GM18505 (cell line): ENCODE results near the gene GUCY1B1.
A peak's percentile ranks its signal among the peaks of the same experiment; 100 is the strongest.

Experiments used
- ATAC-seq: cut with Tn5 transposase; IDR thresholded peaks from one replicate; pipeline ENCODE4 v1.9.1; 2021; ENCODE audit not compliant: unreplicated experiment
- POLR2A ChIP-seq: IDR thresholded peaks from 4 replicates; pipeline ENCODE4 v1.6.1; 2011; ENCODE audit warnings: borderline replicate concordance; ENCODE audit not compliant: insufficient read depth, insufficient read length; ENCODE audit errors: extremely low read depth

Gene GUCY1B1

DNA sequence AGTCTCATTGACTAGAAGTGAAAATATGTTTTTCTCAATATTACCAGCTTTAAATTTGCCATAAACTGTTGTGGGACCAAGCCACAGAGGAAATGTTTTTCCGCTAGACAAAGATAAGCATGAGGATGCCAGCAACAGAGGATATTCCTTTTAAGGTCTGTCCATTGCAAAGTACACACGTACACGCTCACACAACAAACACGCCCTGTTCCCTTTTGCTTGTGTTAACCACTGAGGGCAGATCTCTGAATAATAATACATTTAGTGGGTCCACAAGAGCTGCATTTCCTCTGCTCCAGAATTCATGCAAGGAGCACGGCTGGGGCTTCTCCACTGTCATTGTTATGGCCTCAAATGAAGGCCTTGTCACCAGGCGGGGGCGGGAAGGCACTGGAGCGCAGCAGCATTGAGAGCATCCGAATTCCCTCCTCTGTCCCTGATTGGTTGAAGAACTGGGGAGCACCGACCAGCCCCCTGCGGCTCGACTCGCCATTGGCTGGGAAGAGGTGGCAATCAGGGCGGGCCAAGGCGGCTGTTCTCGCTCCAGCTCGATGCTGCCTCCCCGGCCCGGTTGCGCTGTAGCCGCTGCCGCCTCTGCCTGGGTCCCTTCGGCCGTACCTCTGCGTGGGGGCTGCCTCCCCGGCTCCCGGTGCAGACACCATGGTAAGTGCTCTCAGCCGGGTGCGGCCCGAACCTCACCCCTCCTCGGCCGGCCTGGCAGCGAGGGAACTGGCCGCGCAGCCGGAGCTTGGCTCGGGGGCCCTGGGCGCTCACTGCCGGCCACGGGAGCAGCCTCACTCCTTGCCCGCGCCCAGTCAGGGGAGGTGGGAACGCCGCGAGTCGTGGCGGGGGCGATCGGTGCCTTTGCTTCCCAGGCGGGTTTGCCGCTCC lies at the start of gene GUCY1B1:
TSS of gene GUCY1B1 (plus strand) at position 541 of the 891 bp plus-strand sequence. CDS start at position 661, 120 bp downstream.
- TF ChIP-seq POLR2A = no peak
- peak; percentile 98 for ATAC-seq

- no peak for TF ChIP-seq POLR2A
- no peak for ATAC-seq
Measured at GRCh38 chr4:155709918-155710317, 48.9 kb upstream of the GUCY1B1 start.

GRCh38 chr4:155711556-155711955 lies 47.3 kb upstream of the GUCY1B1 start:
- no peak for ATAC-seq

GRCh38 chr4:155712846-155713245 lies 46.0 kb upstream of the GUCY1B1 start:
- ATAC-seq = no peak

More at GRCh38 chr4:155711556-155711955, 47.3 kb upstream of the GUCY1B1 start:
- TF ChIP-seq POLR2A = no peak

GRCh38 chr4:155713911-155714310 lies 44.9 kb upstream of the GUCY1B1 start:
- no peak for TF ChIP-seq POLR2A
- ATAC-seq = no peak

More at GRCh38 chr4:155712846-155713245, 46.0 kb upstream of the GUCY1B1 start:
- no peak for TF ChIP-seq POLR2A

DNA sequence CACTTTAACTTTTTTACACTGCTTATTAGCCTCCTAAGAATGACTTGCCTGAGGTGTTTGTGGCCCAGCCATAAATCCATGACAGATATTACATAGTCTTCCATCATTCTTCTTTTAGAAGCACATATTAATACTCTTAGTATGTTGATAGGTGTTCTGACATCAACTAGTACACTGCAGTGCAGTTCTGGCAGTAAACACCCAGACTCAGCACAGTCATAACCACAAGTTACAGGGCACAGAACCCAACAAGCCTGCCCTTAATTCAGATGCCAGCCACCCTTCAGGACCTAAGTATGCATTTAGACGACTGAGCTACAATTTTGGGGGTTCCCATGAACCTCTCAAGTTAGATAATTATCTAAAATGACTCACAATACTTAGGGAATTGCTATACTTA lies 36.5 kb upstream of the GUCY1B1 start:
- TF ChIP-seq POLR2A = no peak
- ATAC-seq = no peak

DNA sequence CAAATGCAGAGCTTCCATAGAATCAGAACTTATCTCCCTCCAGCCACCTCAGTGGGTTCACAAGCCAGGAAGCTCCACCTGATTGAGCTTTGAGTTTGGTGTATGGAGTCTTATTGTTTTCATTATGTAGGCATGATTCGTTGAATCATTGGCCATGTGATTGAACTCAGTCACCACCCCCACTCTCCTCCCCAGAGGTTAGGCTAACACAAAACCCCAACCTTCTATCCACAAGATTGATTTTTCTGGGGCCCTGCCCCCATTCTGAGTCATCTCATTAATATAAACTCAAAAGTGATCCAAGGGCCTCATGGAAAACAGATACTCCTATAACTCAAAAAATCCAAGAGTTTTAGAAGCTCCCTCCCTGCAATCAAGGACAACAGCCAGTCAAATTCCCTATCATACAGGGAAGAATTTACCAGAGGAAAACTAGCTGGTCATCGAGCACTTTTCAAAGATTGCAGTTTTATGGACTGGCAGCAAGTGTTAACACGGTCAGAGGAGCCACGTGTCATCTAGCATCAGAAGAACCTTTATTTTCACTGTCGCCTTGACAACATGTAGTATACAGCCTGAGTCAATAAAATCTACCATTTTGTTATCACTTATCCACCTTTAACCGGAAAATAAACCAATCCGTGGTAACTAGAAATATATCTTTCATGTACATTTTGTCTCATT lies 35.9 kb upstream of the GUCY1B1 start:
- no peak for ATAC-seq

DNA sequence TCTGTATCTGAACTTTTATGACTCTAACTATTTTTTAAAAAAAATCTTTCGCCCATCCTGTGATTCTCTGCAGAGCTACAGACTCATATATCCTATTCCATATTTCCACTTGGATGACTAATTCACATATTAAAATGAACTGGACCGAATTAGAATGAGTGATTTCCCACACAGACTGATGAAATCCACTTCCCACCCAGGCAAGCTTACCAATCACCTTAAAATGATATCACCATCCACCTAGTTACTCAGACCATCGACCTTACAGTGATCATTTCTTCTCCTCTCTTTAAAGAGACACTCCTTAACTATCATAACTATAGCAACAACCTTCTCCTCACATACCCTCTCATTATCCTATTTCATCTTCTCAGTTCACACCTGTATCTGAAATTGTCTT lies 34.1 kb upstream of the GUCY1B1 start:
- no peak for TF ChIP-seq POLR2A
- ATAC-seq = no peak

More for the DNA sequence above, 35.9 kb upstream of the GUCY1B1 start:
- TF ChIP-seq POLR2A = no peak

DNA sequence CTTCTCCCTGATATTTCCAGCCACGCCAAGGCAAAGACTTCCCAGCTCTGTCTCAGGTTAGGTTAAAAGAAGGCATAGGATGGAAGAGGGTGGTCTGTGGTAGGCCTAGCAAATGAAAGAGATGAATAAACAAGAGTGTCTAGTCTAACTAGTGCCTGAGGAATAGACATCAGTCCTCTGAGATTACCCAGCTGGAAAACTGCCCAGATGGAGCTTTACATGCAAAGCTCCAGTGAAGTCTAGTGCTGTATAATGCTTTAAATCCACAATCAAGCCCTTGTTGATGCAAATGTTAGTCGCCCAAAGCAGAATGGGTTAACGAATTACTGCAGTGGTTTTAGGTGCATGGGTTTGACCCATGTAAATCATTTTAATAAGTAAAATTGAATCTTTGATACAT lies 24.8 kb upstream of the GUCY1B1 start:
- TF ChIP-seq POLR2A = no peak
- ATAC-seq = no peak

DNA sequence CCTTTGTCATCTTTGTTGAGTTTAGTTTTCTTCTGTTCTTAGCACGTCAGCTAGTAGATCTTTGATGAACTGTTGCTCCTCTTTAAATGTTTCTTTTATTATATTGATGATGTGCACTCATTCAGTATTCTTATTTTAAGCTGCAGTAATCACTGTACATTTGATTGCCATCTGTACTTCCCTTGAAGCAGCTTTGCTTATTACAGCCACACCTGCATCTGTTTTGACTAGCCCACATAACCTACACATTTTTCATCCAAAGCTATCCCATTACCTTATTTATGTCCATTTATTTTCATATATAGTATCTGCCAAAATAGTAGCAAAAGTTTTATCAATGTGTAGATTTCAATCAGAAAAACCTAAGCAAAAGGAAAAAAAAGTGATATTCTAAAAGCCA lies 23.9 kb upstream of the GUCY1B1 start:
- TF ChIP-seq POLR2A = no peak
- no peak for ATAC-seq

GRCh38 chr4:155735496-155735895 lies 23.3 kb upstream of the GUCY1B1 start:
- TF ChIP-seq POLR2A = no peak
- ATAC-seq = no peak

DNA sequence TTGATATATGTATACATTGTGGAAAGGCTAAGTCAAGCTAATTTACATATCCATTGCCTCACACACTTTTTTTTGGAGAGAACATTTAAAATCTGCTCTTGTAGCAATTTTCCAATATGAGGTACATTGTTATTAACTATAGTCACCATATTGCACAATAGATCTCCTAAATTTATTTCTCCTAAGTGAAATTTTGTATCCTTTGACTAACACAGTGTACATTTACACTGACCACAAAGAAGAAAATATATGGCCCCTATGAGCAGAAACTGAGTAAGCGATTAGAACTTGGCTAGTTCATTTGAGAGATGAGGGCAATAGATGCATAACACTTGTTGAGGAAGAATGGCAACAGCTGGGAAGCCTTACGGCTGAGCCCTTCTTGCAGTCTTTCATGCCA lies 20.3 kb upstream of the GUCY1B1 start:
- ATAC-seq = no peak
- TF ChIP-seq POLR2A = no peak

DNA sequence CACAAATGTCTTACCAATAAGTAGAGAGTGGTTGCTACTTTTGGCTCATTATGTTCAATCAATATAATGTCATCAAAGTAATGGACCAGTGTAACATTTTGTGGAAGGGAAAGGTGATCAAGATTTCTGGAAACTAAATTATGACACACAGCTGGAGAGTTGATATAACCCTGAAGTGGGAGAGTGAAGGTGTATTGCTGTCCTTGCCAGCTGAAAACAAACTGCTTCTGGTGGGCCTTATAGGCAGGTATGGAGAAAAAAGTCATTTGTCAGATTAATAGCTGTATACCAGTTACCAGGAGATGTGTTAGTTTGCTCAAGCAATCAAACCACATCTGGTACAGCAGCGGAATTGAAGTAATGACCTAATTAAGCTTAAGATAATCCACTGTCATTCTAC lies 17.3 kb upstream of the GUCY1B1 start:
- TF ChIP-seq POLR2A = no peak
- no peak for ATAC-seq
